ENCODE measurements around the gene ACVR1.

ACVR1 gene

DNA sequence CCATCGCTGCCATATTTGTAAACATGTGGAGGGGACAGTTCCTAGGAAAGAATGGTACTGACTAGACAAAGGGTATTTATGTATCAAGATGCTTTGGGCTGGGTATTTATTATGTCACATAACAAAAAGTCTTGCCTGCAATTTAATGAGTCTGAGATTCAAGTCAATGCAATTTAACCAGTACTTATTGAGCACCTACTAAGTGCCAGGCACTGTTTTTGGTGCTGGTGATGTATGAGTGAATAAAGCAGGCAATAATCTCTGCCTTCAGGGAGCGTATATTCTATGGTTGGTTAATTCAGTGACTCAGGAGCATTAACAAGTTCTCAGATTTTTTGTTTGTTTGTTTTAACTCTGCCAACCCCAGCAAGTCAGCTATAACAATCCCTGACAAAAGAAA is 24.6 kb upstream of the ACVR1 start:
- TF ChIP-seq EZH2 (IDR thresholded peaks at IDR 0.05; ENCODE audit: borderline replicate concordance, low read depth, low read length, severe bottlenecking): no peak
- TF ChIP-seq, protein P1, sequence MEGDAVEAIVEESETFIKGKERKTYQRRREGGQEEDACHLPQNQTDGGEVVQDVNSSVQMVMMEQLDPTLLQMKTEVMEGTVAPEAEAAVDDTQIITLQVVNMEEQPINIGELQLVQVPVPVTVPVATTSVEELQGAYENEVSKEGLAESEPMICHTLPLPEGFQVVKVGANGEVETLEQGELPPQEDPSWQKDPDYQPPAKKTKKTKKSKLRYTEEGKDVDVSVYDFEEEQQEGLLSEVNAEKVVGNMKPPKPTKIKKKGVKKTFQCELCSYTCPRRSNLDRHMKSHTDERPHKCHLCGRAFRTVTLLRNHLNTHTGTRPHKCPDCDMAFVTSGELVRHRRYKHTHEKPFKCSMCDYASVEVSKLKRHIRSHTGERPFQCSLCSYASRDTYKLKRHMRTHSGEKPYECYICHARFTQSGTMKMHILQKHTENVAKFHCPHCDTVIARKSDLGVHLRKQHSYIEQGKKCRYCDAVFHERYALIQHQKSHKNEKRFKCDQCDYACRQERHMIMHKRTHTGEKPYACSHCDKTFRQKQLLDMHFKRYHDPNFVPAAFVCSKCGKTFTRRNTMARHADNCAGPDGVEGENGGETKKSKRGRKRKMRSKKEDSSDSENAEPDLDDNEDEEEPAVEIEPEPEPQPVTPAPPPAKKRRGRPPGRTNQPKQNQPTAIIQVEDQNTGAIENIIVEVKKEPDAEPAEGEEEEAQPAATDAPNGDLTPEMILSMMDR (IDR thresholded peaks at IDR 0.05; ENCODE audit: borderline replicate concordance, extremely low read depth, low read length, poor library complexity, severe bottlenecking): no peak
- Histone ChIP-seq H3K79me2 (ENCODE audit: insufficient read depth, low read length) (no peaks in the 10 kb centered on the region), H3K4me3 (ENCODE audit: low read depth in 1 of 2, low read length in 2 of 2) (no peak overlapping the region), H3K4me2 (ENCODE audit: insufficient read depth, low read length) (no peak overlapping the region), H3K36me3 (ENCODE audit: insufficient read depth, low read length) (no peaks in the 10 kb centered on the region), H3K27ac (ENCODE audit: low read length) (no peak overlapping the region), H3K9me3 (ENCODE audit: insufficient read depth, low read length, severe bottlenecking) (no peaks in the 10 kb centered on the region), H4K20me1 (ENCODE audit: insufficient read depth, low read length) (no peaks in the 10 kb centered on the region), H3K27me3 (ENCODE audit: insufficient read depth, low read length, poor library complexity) (no peaks in the 10 kb centered on the region), H2AFZ (ENCODE audit: low read depth, low read length) (no peak overlapping the region), H3K9ac (ENCODE audit: low read depth, low read length) (no peak overlapping the region), H3K4me1 (ENCODE audit: insufficient read depth, low read length) (peaks cover 38% of the 10 kb centered on the region)
- DNase-seq (no peak), ATAC-seq (ENCODE audit: insufficient read depth, low read depth) (no peak)

DNA sequence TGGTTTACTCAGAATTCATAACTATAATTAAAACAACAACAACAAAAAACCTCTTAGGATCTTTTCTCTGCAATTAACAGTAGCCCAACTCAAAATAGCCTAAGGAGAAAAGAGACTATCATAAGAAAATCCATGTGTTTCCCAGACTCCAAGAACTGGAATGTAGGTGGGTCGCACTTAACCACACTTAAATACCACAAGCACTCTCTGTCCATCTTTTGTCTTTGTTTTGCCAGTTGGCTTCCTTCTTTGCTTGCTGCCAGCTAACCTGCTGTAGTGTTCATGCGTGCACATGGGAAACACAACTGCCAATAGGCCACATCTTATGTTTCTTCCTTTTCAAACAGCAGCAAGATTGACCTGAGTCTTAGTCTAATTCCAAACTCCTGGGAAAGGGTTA is 24.1 kb upstream of the ACVR1 start:
- Histone ChIP-seq H3K4me3 (ENCODE audit: low read depth in 1 of 2, low read length in 2 of 2) (no peak overlapping the region), H3K9ac (ENCODE audit: low read depth, low read length) (no peak overlapping the region), H3K9me3 (ENCODE audit: insufficient read depth, low read length, severe bottlenecking) (no peaks in the 10 kb centered on the region), H3K4me1 (ENCODE audit: insufficient read depth, low read length) (peaks cover 38% of the 10 kb centered on the region), H2AFZ (ENCODE audit: low read depth, low read length) (no peak overlapping the region), H3K36me3 (ENCODE audit: insufficient read depth, low read length) (no peaks in the 10 kb centered on the region), H3K27me3 (ENCODE audit: insufficient read depth, low read length, poor library complexity) (no peaks in the 10 kb centered on the region), H3K79me2 (ENCODE audit: insufficient read depth, low read length) (no peaks in the 10 kb centered on the region), H3K4me2 (ENCODE audit: insufficient read depth, low read length) (no peak overlapping the region), H3K27ac (ENCODE audit: low read length) (no peak overlapping the region), H4K20me1 (ENCODE audit: insufficient read depth, low read length) (no peaks in the 10 kb centered on the region)
- no peak for TF ChIP-seq EZH2 (IDR thresholded peaks at IDR 0.05; ENCODE audit: borderline replicate concordance, low read depth, low read length, severe bottlenecking)
- TF ChIP-seq, protein P1 (IDR thresholded peaks at IDR 0.05; ENCODE audit: borderline replicate concordance, extremely low read depth, low read length, poor library complexity, severe bottlenecking): no peak
- DNase-seq: no peak
- ATAC-seq (ENCODE audit: insufficient read depth, low read depth): no peak

DNA sequence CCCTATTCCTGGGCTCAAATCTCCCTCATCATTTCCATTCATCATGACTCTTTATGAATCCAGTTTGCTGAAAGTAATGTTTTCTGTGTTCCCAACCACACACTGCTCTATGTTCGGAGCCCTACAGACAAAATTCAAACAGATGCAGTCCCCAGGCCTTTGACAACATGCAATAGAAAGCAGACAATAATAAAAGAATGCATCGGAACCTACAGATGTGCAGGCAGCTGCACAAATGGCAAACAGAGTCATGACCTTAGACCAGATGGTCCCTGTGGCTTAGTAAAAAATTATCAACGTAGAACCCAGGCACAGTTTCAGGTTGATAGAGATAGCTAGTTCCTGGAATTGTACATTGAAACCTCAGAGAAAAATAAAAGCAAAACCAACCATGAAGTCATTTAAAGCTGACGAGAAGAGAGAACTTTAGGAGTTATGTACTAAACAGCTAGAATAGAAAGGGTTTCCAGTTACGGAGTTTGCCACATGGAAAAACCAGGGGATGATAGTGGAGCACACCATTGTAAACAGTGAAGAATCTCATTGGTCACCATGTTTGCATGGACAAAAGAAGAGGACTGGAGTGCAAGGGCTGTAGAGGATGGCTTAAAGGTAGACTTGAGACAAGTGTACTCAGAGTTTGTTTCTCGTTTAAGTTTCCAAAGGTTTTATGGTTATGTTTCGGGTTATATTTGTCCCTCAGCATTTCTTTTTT is 23.2 kb upstream of the ACVR1 start:
- no peak overlapping the region for H3K9ac ChIP-seq (ENCODE audit: low read depth, low read length)
- peak overlapping the region; percentile 63 for H2AFZ ChIP-seq (ENCODE audit: low read depth, low read length)
- no peaks in the 10 kb centered on the region for H3K27me3 ChIP-seq (ENCODE audit: insufficient read depth, low read length, poor library complexity)
- no peaks in the 10 kb centered on the region for H3K36me3 ChIP-seq (ENCODE audit: insufficient read depth, low read length)
- no peaks in the 10 kb centered on the region for H3K79me2 ChIP-seq (ENCODE audit: insufficient read depth, low read length)
- no peak for TF ChIP-seq EZH2 (IDR thresholded peaks at IDR 0.05; ENCODE audit: borderline replicate concordance, low read depth, low read length, severe bottlenecking)
- TF ChIP-seq, protein P1 (IDR thresholded peaks at IDR 0.05; ENCODE audit: borderline replicate concordance, extremely low read depth, low read length, poor library complexity, severe bottlenecking): no peak
- no peaks in the 10 kb centered on the region for H4K20me1 ChIP-seq (ENCODE audit: insufficient read depth, low read length)
- H3K9me3 ChIP-seq (ENCODE audit: insufficient read depth, low read length, severe bottlenecking): no peaks in the 10 kb centered on the region
- peak overlapping the region; percentile 85 for H3K27ac ChIP-seq (ENCODE audit: low read length)
- H3K4me1 ChIP-seq (ENCODE audit: insufficient read depth, low read length): peaks cover 38% of the 10 kb centered on the region
- H3K4me3 ChIP-seq (ENCODE audit: low read depth in 1 of 2, low read length in 2 of 2): no peak overlapping the region
- peak; percentile 58 for ATAC-seq (ENCODE audit: insufficient read depth, low read depth)
- peak overlapping the region; percentile 9; the same call in 1 of the 2 replicates for H3K4me2 ChIP-seq (ENCODE audit: insufficient read depth, low read length)
- DNase-seq: peak; percentile 24
